NCI-H524 treated with DMSO at 0.1 percent for 48 hours (cell line): ENCODE data around the gene KCNJ8.
"Not testable (repeated sequence)": the region's sequence is repeated elsewhere in the genome, so short reads cannot be mapped to it uniquely, and the experiment has no call there.

Experiments
- DNase-seq: peaks from one replicate; lab custom pipeline; 2025; lab: John Stamatoyannopoulos, UW

Gene KCNJ8

DNA sequence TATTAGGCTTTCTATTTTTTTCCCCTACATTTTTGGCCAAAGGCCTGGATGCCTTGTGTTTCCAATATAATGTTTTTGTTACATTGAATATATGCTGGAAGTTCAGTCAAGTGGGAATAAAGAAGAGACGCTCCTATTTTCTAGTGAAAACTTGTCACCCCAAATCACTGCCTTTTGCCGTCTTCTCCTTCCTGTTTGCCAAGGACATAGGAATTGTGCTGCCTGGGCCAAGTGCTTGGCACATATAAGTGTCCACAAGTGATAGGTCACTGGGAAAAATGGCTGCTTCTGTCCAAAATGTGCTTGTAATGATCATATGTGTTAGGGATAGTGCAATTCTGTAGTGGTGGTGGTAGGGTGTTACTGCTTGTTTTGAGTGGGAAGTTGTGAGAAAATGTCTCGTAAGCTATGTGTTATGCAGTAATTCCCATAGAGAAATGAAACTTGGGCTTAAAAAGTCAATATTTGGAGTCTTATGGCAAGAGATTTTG lies 11.6 kb upstream of the KCNJ8 start:
- DNase-seq: no peak

DNA sequence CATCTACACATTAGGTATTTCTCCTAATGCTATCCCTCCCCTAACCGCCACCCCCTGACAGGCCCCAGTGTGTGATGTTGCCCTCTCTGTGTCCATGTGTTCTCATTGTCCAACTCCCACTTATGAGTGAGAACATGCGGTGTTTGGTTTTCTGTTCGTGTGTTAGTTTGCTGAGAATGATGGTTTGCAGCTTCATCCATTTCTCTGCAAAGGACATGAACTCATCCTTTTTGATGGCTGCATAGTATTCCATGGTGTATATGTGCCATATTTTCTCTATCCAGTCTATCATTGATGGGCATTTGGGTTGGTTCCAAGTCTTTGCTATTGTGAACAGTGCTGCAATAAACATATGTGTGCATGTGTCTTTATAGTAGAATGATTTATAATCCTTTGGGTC lies 8.2 kb upstream of the KCNJ8 start:
- DNase-seq: not testable (repeated sequence)

DNA sequence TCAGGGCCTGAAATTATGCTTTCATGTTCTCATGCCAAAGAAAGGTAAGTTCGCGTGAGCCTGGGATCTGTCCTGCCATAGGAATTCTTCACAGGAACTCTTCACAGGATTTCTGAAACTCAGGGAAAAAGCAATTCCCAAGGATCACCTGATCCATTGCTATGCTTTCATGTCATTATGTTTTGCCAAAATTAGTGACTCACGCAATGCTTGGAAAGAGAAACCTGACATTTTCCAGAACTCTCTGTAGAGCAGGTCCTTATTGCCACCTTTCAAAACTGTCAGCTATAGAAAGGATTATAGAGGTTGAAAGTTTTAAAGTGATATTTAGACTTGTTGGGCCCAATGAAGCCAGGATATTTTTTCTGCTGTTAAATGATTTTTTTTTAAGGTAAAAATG lies 6.3 kb upstream of the KCNJ8 start:
- DNase-seq: no peak

DNA sequence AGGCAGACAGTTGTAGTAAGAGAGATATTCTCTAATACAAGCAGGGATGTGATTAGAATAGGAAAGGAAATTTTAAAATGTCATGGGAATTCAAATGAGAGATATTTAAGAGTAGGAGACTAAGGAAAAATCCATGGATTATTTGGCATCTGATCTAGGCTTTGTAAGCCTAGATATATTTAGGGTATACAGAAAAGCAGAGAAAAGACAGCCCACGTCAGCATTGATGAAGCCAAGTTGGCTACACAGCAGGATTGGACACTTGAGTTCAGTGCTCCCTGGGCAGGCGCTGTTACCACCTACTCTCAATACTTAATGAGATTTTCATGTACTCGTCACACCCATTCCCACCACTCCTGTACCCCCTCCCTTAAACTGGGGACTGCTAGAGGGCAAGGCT lies 1.7 kb upstream of the KCNJ8 start:
- DNase-seq: no peak

DNA sequence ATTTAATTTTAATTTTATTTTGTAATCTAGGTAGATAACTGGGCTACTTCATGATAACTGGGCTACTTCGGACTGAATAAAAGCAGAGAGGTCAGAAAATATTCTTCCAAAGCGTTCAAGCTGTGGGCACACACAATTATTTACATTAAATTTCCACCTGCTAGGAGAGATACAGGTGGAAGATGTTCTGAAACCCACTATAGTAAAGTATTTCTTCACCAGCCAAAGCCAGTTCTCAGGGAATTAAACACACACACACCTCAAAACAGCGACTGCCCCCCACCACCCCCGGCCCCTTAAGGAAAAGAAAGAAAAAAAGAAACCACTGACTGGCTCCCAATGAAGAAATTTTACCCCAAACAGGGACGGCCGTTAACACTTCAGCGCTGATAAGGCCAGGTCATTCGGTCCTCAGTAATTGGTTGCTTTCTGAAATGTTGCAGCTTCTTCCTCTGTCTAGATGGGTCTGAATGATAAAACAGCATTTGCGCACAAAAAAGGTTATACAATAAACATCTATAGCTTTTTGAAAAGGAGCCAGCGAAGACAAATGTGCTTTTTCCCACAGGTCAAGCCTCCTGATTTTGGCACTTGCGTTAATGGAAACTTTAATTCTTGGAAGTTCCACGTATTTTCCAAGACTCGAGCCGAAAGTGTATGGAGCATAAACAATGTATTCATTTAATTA lies 771 bp upstream of the KCNJ8 start:
- DNase-seq: no peak

DNA sequence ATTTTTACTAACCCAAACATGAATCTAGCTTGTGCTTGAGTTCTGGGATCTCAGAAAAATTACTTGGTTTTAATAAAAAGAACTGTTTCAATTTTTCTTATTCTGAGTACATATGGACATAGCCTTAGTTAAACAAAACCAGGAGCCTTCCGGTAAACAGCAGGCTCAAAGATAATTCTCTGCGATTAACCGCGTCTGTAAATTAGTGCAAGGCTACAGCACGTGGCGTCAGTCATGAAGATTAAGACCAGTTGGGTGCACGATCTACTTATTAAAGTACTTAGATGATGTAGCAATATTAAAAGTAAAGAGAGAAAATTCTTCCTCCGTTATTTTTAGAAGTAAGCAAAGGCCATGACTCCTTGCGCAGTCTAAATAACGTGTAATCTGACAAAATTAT lies 700 bp downstream of the KCNJ8 start:
- no peak for DNase-seq

DNA sequence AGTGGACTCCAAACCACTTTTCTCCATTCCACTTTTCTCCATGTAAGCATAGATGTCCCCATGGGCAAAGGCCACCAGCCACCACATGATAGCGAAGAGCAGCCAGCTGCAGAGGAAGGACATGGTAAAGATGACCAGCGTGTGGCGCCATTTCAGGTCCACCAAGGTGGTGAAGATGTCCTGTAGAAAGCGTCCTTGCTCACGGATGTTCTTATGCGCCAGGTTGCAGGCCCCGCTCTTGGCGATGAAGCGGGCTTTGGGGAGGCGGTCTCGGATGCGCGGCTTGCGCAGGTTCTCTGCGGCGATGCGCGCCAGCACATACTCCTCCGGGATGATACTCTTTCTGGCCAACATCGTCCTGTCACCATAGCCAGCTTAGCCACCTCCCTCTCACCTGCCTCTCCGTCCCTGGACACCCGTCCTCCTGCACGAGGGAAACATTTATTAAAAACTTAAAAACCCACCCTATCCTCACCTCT lies 1.2 kb downstream of the KCNJ8 start:
- DNase-seq: no peak

DNA sequence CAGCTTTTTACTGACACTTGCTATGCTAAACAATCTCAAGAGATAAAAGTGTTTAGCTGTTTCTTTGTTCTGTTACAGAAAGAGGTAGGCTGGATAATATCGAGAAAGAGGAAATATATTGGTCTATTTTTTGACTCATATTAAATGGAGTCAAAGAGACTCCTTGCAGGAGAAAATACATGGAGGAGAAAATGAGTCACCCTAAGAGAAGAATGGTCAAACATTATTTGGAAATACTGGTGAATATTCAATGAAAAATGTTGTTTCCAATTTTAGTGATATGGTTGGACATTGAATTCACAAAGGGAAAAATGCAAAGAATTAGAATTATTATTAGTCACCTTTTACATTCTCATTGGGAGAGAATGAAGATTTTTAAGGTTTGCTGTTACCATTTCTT lies 3.2 kb downstream of the KCNJ8 start:
- no peak for DNase-seq

DNA sequence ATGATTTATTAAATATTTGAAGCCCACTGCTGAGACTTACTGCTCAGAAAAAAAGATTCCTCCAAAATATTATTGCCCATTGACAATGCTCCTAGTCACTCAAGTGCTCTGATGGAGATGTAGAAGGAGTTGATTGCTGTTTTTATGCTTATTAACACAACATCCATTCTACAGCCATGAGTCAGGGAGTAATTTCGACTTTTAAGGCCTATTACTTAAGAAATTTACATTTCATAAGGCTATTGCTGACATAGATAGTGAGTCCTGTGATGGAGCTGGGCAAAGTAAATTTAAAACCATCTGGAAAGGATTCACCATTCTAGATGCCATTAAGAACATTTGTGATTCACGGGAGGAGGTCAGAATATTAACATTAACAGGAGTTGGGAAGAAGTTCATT lies 5.2 kb downstream of the KCNJ8 start:
- DNase-seq: no peak

DNA sequence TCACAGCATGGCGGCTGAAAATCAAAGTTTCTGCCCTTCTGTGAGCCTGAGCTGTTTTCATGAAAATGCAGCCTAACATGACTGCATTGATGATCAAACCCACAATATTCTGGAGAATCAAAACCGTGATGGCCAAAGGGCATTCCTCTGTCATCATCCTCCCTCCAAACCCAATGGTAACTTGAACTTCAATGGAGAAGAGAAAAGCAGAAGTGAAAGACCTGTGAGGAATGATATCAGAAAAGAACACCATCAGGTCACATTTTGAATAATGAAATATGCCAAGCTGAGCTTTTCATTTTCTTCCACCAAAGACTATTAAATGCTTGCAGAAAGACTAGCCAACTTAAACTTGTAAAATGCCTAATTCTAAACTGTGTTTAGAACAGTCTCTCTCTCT lies 8.1 kb downstream of the KCNJ8 start:
- no peak for DNase-seq

DNA sequence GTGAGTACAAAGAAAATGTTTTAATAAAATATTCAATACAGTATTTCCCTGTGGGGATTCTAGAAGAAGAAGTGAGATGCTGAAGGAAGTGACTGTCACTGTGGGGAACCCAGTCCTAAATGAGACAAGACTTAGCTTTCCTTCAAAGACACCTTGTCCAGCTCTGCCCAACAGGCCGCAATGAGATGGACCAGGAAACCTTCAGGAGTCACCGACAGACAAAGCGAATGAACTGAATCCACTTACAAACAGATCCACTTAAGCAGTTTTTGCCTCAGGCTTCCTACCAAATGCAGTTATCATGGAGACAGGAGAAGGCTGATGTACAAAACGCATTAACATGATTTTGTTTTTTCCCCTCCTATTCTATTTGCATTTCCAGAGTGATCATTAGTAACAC lies 9.6 kb downstream of the KCNJ8 start:
- DNase-seq: no peak

DNA sequence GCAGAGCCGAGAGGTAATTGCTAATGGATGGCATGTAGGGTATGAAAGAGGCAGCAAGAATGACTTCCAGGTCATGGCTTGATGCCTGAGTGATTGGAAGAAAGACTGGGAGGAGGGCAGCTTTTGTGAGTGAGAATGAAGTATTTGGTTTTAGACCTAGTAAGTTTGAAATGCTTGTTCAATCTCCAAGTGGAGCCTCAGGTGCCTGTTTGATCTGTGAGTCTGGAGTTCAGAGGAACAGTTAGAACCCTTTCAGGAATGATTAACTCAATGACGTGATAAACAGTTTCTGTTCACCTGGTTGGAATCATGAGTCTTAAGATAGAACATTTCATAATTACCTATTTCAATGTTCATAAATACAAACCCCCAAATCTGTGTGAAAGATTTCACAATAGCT lies 10.4 kb downstream of the KCNJ8 start:
- DNase-seq: no peak

DNA sequence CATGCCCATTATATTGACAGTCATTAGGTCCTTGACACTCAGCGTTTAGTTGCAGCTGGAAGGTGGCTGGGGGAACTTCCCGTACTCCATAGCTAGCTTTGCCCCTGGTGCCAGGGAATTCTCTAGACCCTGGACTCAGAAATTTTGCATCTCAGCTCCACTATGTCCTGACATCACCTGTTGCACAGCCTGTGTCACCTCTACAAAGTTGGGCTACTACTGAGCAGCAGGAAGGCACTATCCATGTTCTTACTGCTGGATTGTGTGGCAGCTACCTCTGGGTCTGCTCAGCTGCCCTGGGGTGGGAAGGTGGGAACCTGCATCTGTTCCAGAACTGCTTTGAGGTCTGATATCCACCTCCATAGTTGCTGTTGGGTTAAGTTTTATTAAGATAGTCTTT lies 11.0 kb downstream of the KCNJ8 start:
- no peak for DNase-seq

DNA sequence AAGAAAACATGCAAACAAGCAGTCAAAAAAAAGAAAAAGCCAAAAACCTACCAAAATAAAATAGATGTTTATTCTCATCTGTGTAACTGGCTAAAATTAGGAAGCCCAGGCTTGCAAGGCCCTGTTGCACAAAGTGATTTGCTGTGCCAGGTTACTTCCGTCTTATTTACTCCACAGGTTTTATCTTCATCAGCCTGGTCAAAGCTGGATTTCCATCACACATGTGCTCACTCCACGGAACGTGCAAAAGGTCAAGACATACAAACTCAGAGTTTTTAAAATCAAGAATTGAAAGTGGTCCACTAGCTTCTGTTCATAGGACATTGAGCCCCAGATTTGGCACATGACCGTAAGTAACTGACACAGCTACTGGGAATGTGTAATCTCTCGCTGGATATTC lies 14.8 kb downstream of the KCNJ8 start:
- DNase-seq: no peak

DNA sequence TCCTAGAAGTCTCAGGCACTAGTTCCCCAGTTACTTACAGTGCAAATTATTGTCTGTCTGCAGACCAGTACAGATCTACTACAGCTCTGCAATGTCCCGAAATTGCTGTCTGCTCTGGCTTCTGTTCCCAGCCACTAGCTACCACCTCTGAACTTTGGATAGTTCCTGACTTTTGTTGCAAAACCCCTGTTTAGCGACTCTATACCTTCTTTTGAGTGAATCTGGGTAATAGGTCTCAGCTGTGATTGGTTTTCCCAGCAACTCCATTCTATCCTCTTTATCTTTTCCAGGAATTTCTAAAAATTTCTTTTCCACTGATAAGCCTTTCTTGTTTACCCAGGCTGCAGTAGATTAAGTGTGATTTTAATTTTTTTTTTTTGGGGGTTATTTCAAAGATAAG lies 16.8 kb downstream of the KCNJ8 start:
- DNase-seq: no peak

DNA sequence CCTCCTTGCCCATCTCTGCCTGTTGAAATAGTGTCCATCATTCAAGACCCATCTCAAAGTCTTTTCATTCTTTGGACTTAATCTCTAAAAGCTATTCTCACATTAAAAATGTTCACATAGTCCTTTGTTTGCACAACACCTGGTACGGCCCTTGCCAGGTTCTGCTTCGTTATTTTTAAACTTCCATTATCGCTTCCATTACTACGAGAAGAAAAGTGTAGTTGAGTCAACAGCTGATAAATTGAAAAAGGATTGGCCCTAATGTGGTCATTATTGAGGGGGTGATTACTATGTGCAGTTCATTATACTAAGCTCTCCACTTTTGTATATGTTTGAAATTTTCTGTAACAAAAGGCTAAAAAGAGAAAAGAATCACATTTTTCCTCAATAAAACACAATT lies 17.8 kb downstream of the KCNJ8 start:
- no peak for DNase-seq

DNA sequence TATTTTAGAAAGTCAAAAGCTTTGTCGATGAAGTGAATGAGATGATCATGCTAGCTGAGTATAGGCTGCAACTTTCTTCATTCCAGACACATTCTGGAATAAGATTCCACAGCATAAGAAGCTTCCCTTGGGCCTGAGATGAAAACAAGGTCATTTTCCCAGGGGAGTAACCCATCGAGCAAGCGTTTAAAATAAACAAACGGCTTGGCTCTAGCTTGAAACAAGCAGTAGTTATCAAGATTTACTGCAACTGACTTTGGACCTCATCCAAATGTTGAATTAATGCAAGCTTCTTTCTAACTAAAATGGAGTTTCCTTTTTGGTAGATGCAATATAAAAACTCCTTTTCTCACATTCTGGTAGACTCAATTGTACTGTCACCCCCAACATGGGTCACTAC lies 23.0 kb downstream of the KCNJ8 start:
- DNase-seq: no peak

DNA sequence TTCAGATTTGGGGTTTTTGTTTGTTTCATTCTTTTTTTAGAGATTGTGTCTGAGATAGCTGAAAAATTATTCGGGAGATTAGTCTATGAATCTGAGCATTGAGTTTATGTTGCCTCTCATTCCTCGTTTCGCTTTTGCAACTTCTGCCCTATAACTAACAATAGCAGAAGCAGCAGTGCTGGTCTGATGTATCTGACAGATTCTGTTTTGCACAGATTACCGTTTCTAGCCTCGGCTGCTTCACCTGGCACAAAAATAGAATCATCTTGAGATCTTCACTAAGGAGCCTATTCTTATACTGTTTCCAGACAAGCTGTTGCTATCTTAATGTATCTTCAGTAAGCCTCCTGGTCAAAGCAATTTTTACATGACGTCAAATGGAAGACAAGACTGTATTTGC lies 29.2 kb downstream of the KCNJ8 start:
- DNase-seq: no peak

DNA sequence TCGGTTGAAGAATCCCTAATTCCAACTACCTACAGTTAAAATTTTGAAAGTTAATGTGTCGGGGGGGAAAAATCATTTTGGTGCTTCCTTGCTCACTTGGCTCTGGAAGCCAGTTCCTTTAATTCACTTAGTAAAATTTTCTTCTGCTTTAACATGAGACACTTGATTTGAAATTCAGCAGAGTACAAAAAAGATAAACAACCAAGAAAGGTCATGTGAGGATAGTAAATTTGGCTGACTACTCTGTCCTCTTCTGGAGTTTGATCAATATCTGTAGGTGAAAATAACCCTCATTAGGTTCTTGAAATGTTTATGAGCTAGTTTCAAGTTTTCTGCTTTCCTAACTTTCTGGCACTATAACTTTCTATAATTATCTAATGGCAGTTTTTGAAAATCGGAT lies 43.4 kb downstream of the KCNJ8 start:
- DNase-seq: no peak

DNA sequence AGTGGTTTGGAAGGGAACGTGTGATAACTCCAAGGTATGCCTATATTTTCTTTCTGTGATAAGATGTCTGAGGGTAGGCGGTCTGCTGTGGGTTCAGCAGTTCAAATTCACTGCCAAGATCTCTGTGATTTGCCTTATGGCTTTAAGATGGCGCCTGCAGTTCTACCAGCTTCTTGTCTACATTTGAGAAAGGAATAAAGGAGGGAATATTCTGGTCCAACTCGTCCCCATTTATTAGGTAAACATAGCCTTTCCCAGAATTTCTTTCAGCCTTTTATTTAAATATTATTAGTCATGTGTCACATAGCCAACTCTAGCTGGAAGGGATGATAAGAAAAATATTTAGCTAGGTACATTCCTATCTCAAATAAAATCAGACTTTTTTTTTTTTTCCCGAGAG lies 48.8 kb downstream of the KCNJ8 start:
- DNase-seq: no peak

DNA sequence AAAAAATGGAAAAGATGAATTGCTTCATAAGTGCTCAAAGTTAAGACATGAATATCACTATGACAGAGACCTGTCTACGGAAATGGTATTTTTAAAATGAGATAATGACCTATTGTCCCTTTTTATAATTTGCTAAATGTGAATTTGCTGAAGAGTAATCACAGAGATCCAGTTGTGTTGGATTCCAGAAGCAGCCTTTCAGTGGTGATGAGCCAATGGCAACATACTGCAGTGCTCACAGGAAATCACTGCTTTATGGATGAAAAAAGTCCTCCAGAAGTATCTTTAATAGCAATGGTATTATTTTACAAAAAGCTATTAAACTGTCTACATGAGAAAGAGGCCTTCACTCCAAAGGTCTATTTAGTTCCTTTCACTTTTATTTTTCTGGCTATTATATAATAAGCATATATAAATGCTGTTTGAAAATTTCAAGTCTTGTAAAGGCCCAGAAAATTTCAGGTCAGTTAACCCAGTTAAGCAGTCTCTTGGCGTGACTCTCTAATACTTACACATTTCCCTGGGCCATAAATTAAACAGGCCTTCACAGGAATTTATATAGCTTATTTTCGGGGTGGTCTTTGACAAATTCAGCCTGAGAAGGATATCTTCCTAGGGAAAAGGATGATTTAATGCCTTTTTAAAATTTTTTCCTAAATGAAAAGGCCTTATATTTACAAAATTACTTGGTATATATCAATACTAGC lies 55.4 kb downstream of the KCNJ8 start:
- no peak for DNase-seq

DNA sequence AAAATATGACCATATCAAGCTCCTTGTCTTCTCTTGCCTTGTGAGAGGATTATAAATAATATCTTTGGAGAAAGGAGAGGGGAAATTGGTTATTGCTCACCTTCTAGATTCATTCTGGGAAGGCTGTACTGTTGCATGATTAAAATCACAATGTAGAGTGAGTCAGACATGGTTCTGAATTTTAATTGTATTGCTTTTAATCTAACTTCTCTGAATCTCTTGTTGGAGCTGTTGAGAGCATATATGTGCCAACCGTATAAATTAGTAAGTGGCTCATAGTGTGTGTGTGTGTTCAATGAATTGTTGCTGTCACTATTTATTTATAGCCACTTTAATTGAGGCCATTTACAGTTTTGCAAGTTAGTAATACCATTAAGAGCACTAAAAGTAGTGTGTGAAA lies 56.1 kb downstream of the KCNJ8 start:
- DNase-seq: no peak

DNA sequence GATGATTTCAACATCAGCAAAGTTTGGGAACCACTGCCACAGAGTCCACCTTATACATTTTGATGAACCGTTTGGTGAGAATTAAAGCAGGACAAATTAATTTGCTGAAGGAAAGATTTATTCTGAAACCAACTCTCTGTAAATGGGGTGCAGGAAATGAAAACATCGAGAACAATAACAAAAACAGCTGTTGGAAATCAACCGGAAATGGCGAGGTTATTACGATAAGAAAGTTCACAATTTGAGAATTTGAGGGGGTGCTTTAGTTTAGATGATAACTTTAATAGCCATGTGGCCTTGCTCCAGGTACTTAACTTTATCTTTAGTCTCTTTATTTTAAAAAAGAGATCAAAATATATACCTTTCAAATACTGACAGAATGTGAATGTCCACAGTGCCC lies 56.7 kb downstream of the KCNJ8 start:
- no peak for DNase-seq

DNA sequence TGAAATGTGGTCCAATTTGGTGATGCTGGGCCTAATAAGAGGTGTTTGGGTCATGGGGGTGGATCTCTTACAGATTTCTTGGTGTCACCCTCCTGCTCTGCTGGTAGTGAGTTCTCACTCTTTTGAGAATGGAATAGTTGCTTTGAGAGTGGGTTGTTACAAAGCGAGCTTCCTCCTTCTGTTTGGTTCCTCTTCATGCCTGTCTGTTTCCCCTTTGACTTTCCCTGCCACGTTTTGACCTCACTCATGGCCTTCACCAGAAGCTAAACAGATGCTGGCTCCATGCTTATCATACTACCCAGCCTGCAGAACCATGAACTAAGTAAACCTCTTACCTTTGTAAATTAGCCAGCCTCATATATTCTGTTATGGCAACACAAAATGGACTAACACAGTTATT lies 59.1 kb downstream of the KCNJ8 start:
- DNase-seq: no peak
